IPS-20b (cell line): ENCODE data around the gene TBC1D14.

Experiments
- H3K27ac ChIP-seq: one replicate; pipeline ENCODE4 v1.5.1; 2013; ENCODE audit warnings: low read length
- H3K27me3 ChIP-seq: 2 replicates; pipeline ENCODE4 v1.6.1; 2013; ENCODE audit warnings: mild to moderate bottlenecking, low read length, inconsistent platforms; ENCODE audit not compliant: insufficient read depth
- H3K36me3 ChIP-seq: 2 replicates; pipeline ENCODE4 v1.6.1; 2013; ENCODE audit warnings: low read depth, mild to moderate bottlenecking, inconsistent platforms, low read length, moderate library complexity; ENCODE audit not compliant: insufficient read depth
- H3K4me1 ChIP-seq: 2 replicates; pipeline ENCODE4 v1.6.1; 2013; ENCODE audit warnings: mild to moderate bottlenecking, control low read depth, inconsistent platforms, low read length, moderate library complexity; ENCODE audit not compliant: insufficient read depth
- H3K4me3 ChIP-seq: 2 replicates; pipeline ENCODE4 v1.5.1; 2013; ENCODE audit warnings: mild to moderate bottlenecking, low read length, inconsistent platforms
- H3K9ac ChIP-seq: 2 replicates; pipeline ENCODE4 v1.6.1; 2013; ENCODE audit warnings: low read depth, mild to moderate bottlenecking, inconsistent platforms, low read length, moderate library complexity
- H3K9me3 ChIP-seq: 2 replicates; pipeline ENCODE4 v1.6.1; 2013; ENCODE audit warnings: mild to moderate bottlenecking, low read depth, low read length, inconsistent platforms; ENCODE audit not compliant: insufficient read depth

Gene TBC1D14

GRCh38 chr4:7026107-7026506, 116.5 kb downstream of the TBC1D14 start:
- H3K36me3 ChIP-seq, result peaks cover 86% of the 10 kb centered on the region
- H3K9me3 ChIP-seq, result no peaks in the 10 kb centered on the region
- no peak overlapping the region for H3K27ac ChIP-seq
- H3K4me3 ChIP-seq, result no peak overlapping the region
- H3K4me1 ChIP-seq, result no peaks in the 10 kb centered on the region
- H3K27me3 ChIP-seq, result no peaks in the 10 kb centered on the region
- H3K9ac ChIP-seq, result no peak overlapping the region

- H3K9ac ChIP-seq, result no peak overlapping the region
- H3K27me3 ChIP-seq, result no peaks in the 10 kb centered on the region
- no peaks in the 10 kb centered on the region for H3K4me1 ChIP-seq
- no peaks in the 10 kb centered on the region for H3K9me3 ChIP-seq
- no peak overlapping the region for H3K27ac ChIP-seq
- no peak overlapping the region for H3K4me3 ChIP-seq
- peaks cover 87% of the 10 kb centered on the region for H3K36me3 ChIP-seq
These were observed 117.7 kb downstream of the TBC1D14 start for GRCh38 chr4:7027284-7027683.

DNA sequence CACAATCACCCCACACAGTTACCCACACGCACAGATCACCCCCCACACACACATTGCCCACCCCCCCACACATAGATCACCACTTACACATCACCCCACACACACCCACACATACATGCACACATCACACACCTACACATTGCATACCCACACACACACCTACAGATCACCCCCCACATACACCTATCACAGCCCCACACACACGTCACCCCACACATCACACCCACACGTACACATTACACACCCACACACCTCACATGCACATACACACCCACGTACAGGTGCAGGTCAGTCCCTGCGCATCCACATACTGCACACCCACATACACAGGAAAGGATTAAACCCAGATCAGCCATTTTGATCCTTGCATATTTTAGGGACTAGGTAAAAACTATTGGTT, 118.3 kb downstream of the TBC1D14 start:
- no peaks in the 10 kb centered on the region for H3K4me1 ChIP-seq
- H3K9me3 ChIP-seq, result no peaks in the 10 kb centered on the region
- no peak overlapping the region for H3K4me3 ChIP-seq
- H3K27me3 ChIP-seq, result no peaks in the 10 kb centered on the region
- no peak overlapping the region for H3K27ac ChIP-seq
- H3K9ac ChIP-seq, result no peak overlapping the region
- H3K36me3 ChIP-seq, result peaks cover 89% of the 10 kb centered on the region

GRCh38 chr4:7029212-7029611, 119.6 kb downstream of the TBC1D14 start:
- no peak overlapping the region for H3K9ac ChIP-seq
- no peaks in the 10 kb centered on the region for H3K9me3 ChIP-seq
- H3K27ac ChIP-seq, result no peak overlapping the region
- peaks cover 79% of the 10 kb centered on the region for H3K36me3 ChIP-seq
- H3K27me3 ChIP-seq, result no peaks in the 10 kb centered on the region
- H3K4me3 ChIP-seq, result no peak overlapping the region
- no peaks in the 10 kb centered on the region for H3K4me1 ChIP-seq

- Histone ChIP-seq H3K9me3 (no peaks in the 10 kb centered on the region), H3K4me1 (no peaks in the 10 kb centered on the region), H3K9ac (no peak overlapping the region), H3K27me3 (no peaks in the 10 kb centered on the region), H3K27ac (no peak overlapping the region), H3K36me3 (peaks cover 74% of the 10 kb centered on the region), H3K4me3 (no peak overlapping the region)
These were observed 120.3 kb downstream of the TBC1D14 start for GRCh38 chr4:7029921-7030320.

GRCh38 chr4:7030856-7031255, 121.2 kb downstream of the TBC1D14 start:
- Histone ChIP-seq H3K9me3 (no peaks in the 10 kb centered on the region), H3K4me1 (no peaks in the 10 kb centered on the region), H3K4me3 (no peak overlapping the region), H3K36me3 (peaks cover 64% of the 10 kb centered on the region), H3K27me3 (no peaks in the 10 kb centered on the region), H3K27ac (no peak overlapping the region), H3K9ac (no peak overlapping the region)

GRCh38 chr4:7031558-7032449, 122.2 kb downstream of the TBC1D14 start:
- H3K27me3 ChIP-seq, result no peaks in the 10 kb centered on the region
- no peaks in the 10 kb centered on the region for H3K9me3 ChIP-seq
- no peaks in the 10 kb centered on the region for H3K4me1 ChIP-seq
- H3K4me3 ChIP-seq, result no peak overlapping the region
- H3K27ac ChIP-seq, result no peak overlapping the region
- H3K36me3 ChIP-seq, result peaks cover 55% of the 10 kb centered on the region
- no peak overlapping the region for H3K9ac ChIP-seq

- H3K36me3 ChIP-seq, result peaks cover 47% of the 10 kb centered on the region
- H3K9me3 ChIP-seq, result no peaks in the 10 kb centered on the region
- no peak overlapping the region for H3K4me3 ChIP-seq
- no peak overlapping the region for H3K9ac ChIP-seq
- no peaks in the 10 kb centered on the region for H3K27me3 ChIP-seq
- no peaks in the 10 kb centered on the region for H3K4me1 ChIP-seq
- no peak overlapping the region for H3K27ac ChIP-seq
These were observed 123.0 kb downstream of the TBC1D14 start for GRCh38 chr4:7032596-7032995.

DNA sequence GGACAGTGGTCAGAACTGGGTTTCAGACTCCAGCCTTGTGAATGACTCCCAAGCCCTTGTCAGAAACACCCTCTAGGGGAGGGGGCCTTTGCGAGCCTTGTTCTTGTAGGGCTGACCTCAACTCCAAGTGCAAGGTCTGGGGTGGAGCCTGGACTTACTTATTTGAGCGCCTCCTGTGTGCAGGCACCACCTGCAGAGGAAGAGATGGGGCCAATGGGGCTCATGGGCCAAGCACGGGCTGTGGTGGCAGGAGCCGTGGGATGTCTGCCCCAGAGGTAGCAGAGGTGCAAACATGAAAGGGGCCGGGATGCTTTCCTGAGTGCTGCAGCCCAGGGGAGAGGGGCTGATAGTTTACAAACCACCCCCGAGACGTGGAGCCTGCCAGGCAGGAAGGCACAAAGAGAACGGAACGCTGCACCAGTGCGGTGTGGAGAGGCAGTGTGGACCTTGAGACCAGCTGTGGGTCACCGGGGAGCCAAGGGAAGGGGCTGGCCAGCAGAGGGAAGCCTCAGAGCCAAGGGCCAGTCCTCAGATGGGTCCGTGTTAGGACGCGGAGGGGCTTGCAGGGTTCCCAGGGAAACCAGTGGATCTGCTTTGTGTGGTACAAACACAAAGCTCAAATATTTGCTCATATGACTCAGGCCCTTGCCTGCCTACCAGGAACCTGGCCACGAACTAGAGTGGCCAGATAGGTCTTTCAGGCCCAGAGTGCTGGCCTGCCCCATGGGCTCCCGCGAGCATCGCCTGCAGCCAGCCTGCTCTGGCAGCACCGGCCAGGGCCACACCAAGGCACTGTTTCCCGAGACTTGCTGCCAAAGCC, 124.8 kb downstream of the TBC1D14 start:
- H3K9me3 ChIP-seq, result no peaks in the 10 kb centered on the region
- H3K9ac ChIP-seq, result no peak overlapping the region
- H3K36me3 ChIP-seq, result peaks cover 33% of the 10 kb centered on the region
- no peak overlapping the region for H3K27ac ChIP-seq
- no peaks in the 10 kb centered on the region for H3K27me3 ChIP-seq
- no peaks in the 10 kb centered on the region for H3K4me1 ChIP-seq
- no peak overlapping the region for H3K4me3 ChIP-seq

DNA sequence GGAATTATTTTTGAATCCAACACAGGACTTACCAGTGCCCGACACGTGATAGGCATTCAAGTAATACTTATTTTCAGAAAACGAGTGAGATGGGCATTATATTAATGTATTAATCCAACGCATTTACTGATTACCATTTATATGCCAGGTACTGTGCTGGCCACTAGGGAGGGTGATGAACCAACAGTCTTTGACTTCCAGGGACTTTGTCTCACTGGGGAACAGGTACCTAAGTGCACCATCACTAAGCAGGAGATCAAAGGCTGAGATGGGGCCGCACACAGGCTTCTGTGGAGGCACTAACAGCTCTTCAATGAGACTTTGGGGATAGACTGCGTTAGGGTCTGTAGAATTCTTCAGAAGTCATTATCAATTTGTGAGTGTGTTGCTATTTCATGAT, 127.8 kb downstream of the TBC1D14 start:
- Histone ChIP-seq H3K4me3 (no peak overlapping the region), H3K36me3 (peaks cover 4% of the 10 kb centered on the region; the same call in 1 of the 2 replicates), H3K4me1 (no peaks in the 10 kb centered on the region), H3K9ac (no peak overlapping the region), H3K27ac (no peak overlapping the region), H3K27me3 (peaks cover 23% of the 10 kb centered on the region), H3K9me3 (no peaks in the 10 kb centered on the region)

- Histone ChIP-seq H3K9ac (no peak overlapping the region), H3K4me1 (peaks cover 8% of the 10 kb centered on the region; the same call in 1 of the 2 replicates), H3K36me3 (no peaks in the 10 kb centered on the region)
These were observed 131.1 kb downstream of the TBC1D14 start for GRCh38 chr4:7040765-7041164.

GRCh38 chr4:7041246-7041645, 131.6 kb downstream of the TBC1D14 start:
- Histone ChIP-seq H3K36me3 (no peaks in the 10 kb centered on the region), H3K27me3 (peaks cover 35% of the 10 kb centered on the region), H3K4me3 (no peak overlapping the region), H3K27ac (no peak overlapping the region), H3K4me1 (peaks cover 8% of the 10 kb centered on the region; the same call in 1 of the 2 replicates), H3K9ac (no peak overlapping the region), H3K9me3 (no peaks in the 10 kb centered on the region)

More at GRCh38 chr4:7040765-7041164, 131.1 kb downstream of the TBC1D14 start:
- no peak overlapping the region for H3K4me3 ChIP-seq
- no peaks in the 10 kb centered on the region for H3K9me3 ChIP-seq
- peaks cover 35% of the 10 kb centered on the region for H3K27me3 ChIP-seq
- H3K27ac ChIP-seq, result no peak overlapping the region
